Type B pancreatic cell (in vitro differentiated cells): Measurements from ENCODE around the gene GUCY1A2. TPM values are rescaled to one million over a fixed set of nuclear protein-coding genes. Genes with fewer than 3 reads are reported as not detected.

Experiments used
- DNase-seq: peaks from one replicate; pipeline ENCODE4 v3.0.0; 2021; ENCODE audit warnings: mixed read lengths; ENCODE audit not compliant: unreplicated experiment; ENCODE audit errors: extremely low spot score
- H3K27ac Mint-ChIP-seq: 2 replicates; pipeline ENCODE4 v1.8.0; 2021; ENCODE audit warnings: mild to moderate bottlenecking, mixed read lengths
- H3K27me3 Mint-ChIP-seq: 2 replicates; pipeline ENCODE4 v1.8.0; 2021; ENCODE audit warnings: mixed read lengths
- H3K36me3 Mint-ChIP-seq: 2 replicates; pipeline ENCODE4 v1.8.0; 2021; ENCODE audit warnings: mixed read lengths
- H3K4me1 Mint-ChIP-seq: one replicate; pipeline ENCODE4 v1.8.0; 2021; ENCODE audit warnings: mixed read lengths; ENCODE audit not compliant: unreplicated experiment
- H3K4me3 Mint-ChIP-seq: 2 replicates; pipeline ENCODE4 v1.8.0; 2021; ENCODE audit warnings: mild to moderate bottlenecking, mixed read lengths
- H3K9me3 Mint-ChIP-seq: 2 replicates; pipeline ENCODE4 v1.8.0; 2021; ENCODE audit warnings: mixed read lengths
- CTCF ChIP-seq: fragments of 200-600 bp; sonication (generic); conservative IDR thresholded peaks from 2 replicates; pipeline ENCODE4 v1.5.0; 2021; ENCODE audit warnings: antibody characterized with exemption, mild to moderate bottlenecking
- total RNA-seq: library from RNA; stranded (reverse); gene quantifications from 2 replicates; pipeline ENCODE4 v1.2.1, GENCODE V29; 2021; ENCODE audit warnings: low replicate concordance

GUCY1A2 gene
- total RNA-seq, 1 donor from 2014 or later: 13.2 TPM

GRCh38 chr11:106988151-106989077 is 29.9 kb downstream of the GUCY1A2 start:
- TF ChIP-seq CTCF: no peak
- no peak for DNase-seq
- Mint-ChIP-seq H3K9me3 (no peaks in the 10 kb centered on the region), H3K27ac (no peak overlapping the region), H3K27me3 (no peaks in the 10 kb centered on the region), H3K4me3 (no peak overlapping the region), H3K4me1 (peaks cover 28% of the 10 kb centered on the region), H3K36me3 (no peaks in the 10 kb centered on the region)

- no peaks in the 10 kb centered on the region for H3K36me3 Mint-ChIP-seq
- H3K27me3 Mint-ChIP-seq: no peaks in the 10 kb centered on the region
- H3K27ac Mint-ChIP-seq: no peak overlapping the region
- DNase-seq: no peak
- TF ChIP-seq CTCF: no peak
- no peak overlapping the region for H3K4me3 Mint-ChIP-seq
- peaks cover 28% of the 10 kb centered on the region for H3K4me1 Mint-ChIP-seq
- H3K9me3 Mint-ChIP-seq: no peaks in the 10 kb centered on the region
These were observed 31.6 kb downstream of the GUCY1A2 start for GRCh38 chr11:106986673-106987072.

- Mint-ChIP-seq H3K4me3 (no peak overlapping the region), H3K27me3 (no peaks in the 10 kb centered on the region), H3K36me3 (no peaks in the 10 kb centered on the region), H3K9me3 (no peaks in the 10 kb centered on the region), H3K4me1 (peaks cover 28% of the 10 kb centered on the region), H3K27ac (no peak overlapping the region)
- DNase-seq: no peak
- TF ChIP-seq CTCF: no peak
These were observed 32.0 kb downstream of the GUCY1A2 start for GRCh38 chr11:106986261-106986660.

GRCh38 chr11:106983991-106984390 is 34.3 kb downstream of the GUCY1A2 start:
- Mint-ChIP-seq H3K9me3 (no peaks in the 10 kb centered on the region), H3K4me1 (peaks cover 13% of the 10 kb centered on the region), H3K4me3 (no peak overlapping the region), H3K27me3 (no peaks in the 10 kb centered on the region), H3K36me3 (no peaks in the 10 kb centered on the region), H3K27ac (no peak overlapping the region)
- no peak for TF ChIP-seq CTCF
- no peak for DNase-seq

- Mint-ChIP-seq H3K27me3 (no peaks in the 10 kb centered on the region), H3K4me1 (peaks cover 8% of the 10 kb centered on the region), H3K9me3 (no peaks in the 10 kb centered on the region), H3K4me3 (no peak overlapping the region), H3K36me3 (no peaks in the 10 kb centered on the region), H3K27ac (no peak overlapping the region)
- no peak for TF ChIP-seq CTCF
- DNase-seq: no peak
These were observed 35.0 kb downstream of the GUCY1A2 start for GRCh38 chr11:106983261-106983660.
